Natural killer cell (primary cell): ENCODE measurements around the gene IGF2BP2. TPM values are rescaled to one million over a fixed set of nuclear protein-coding genes. Genes with fewer than 3 reads are reported as not detected.

ENCODE experiments used
- ATAC-seq, 3 donors: fragments of 150-1000 bp in 2 of 3; fragments of 200-7000 bp in 1 of 3; cut with Tn5 transposase; 1 replicate in 1 of 3; 2 replicates in 2 of 3; pipeline ENCODE4 v1.10.0; 2021; ENCODE audit warnings: mild to moderate bottlenecking in 2 of 3, moderate library complexity in 2 of 3
- DNase-seq, 2 donors: peaks; one replicate each; pipeline versions ENCODE4 v3.0.0 to v3.0.0-alpha.2; 2013 to 2021; ENCODE audit warnings: mixed read lengths in 1 of 2
- H3K27ac ChIP-seq: one replicate; pipeline ENCODE4 v1.5.1; 2013; ENCODE audit warnings: mild to moderate bottlenecking, low read length
- H3K27me3 ChIP-seq: one replicate; pipeline ENCODE4 v1.6.1; 2013; ENCODE audit warnings: low read length; ENCODE audit not compliant: control insufficient read depth, insufficient read depth
- H3K36me3 ChIP-seq: one replicate; pipeline ENCODE4 v1.6.1; 2013; ENCODE audit warnings: low read length; ENCODE audit not compliant: control insufficient read depth, insufficient read depth
- H3K4me1 ChIP-seq: one replicate; pipeline ENCODE4 v1.6.1; 2013; ENCODE audit warnings: low read length; ENCODE audit not compliant: control insufficient read depth, insufficient read depth
- H3K4me3 ChIP-seq: one replicate; pipeline ENCODE4 v1.5.1; 2013; ENCODE audit warnings: low read length
- H3K9me3 ChIP-seq: one replicate; pipeline ENCODE4 v1.6.1; 2013; ENCODE audit warnings: low read length; ENCODE audit not compliant: control insufficient read depth, insufficient read depth
- H3K27ac Mint-ChIP-seq, 2 donors: one replicate each; pipeline ENCODE4 v1.8.0; 2022; ENCODE audit warnings: mild to moderate bottlenecking in 2 of 2, mixed read lengths in 2 of 2, moderate library complexity in 1 of 2
- H3K27me3 Mint-ChIP-seq, 2 donors: one replicate each; pipeline ENCODE4 v1.8.0; 2022; ENCODE audit warnings: low read depth in 2 of 2, mixed read lengths in 2 of 2
- H3K36me3 Mint-ChIP-seq: one replicate; pipeline ENCODE4 v1.8.0; 2022; ENCODE audit warnings: mixed read lengths
- H3K4me1 Mint-ChIP-seq, 2 donors: one replicate each; pipeline ENCODE4 v1.8.0; 2022; ENCODE audit warnings: mixed read lengths in 2 of 2
- H3K4me3 Mint-ChIP-seq: one replicate; pipeline ENCODE4 v1.8.0; 2022; ENCODE audit warnings: mild to moderate bottlenecking, moderate library complexity, mixed read lengths
- H3K9me3 Mint-ChIP-seq, 2 donors: one replicate each; pipeline ENCODE4 v1.8.0; 2022; ENCODE audit warnings: mixed read lengths in 2 of 2
- CTCF ChIP-seq: fragments of 200-600 bp; IDR thresholded peaks from one replicate; pipeline ENCODE4 v1.8.0; 2022; ENCODE audit warnings: antibody characterized with exemption
- WGBS: methylation state at CpG from one replicate; pipeline ENCODE4 v1.1.7; 2013; ENCODE audit warnings: missing lambda C conversion rate; ENCODE audit not compliant: insufficient coverage; 5-methylcytosine and 5-hydroxymethylcytosine counted together
- intact Hi-C: fragments of 100-400 bp; cut with micrococcal nuclease; formaldehyde crosslinking; loops from one replicate; pipeline ENCODE4 v1.14.2; 2022
- total RNA-seq, 4 donors: library from RNA; stranded (reverse); fragments of 120-200 nt in 1 of 4; gene quantifications; one replicate each; pipeline versions ENCODE4 v1.2.3 to v1.2.4, GENCODE V29; 2013 to 2022

IGF2BP2 gene
- total RNA-seq, 3 donors from 2014 or later (not counting 1 experiment from before 2014, with no cell fraction given), result 4.2 to 16.8 (median 8.8) TPM

DNA sequence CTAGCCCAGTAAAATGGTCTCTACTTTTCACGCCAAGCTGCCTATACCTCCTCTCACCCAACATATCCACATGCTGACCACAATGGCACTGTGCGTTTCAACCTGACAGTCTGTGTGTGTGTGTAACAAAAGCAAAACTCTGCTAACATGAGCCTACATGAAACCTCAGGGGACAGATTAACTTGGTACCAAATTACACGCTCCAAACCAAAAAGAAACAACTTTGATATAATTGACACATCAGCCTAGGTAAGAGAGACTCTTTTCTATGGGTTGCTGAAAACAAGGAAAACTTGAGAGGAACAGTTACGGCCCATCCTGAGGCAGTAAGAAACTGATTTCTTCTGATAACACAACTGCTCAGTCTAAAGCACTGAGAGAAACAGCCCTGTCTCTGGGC is 31.5 kb downstream of the IGF2BP2 start:
- no peaks in the 10 kb centered on the region for H3K9me3 ChIP-seq
- H3K36me3 ChIP-seq, result no peaks in the 10 kb centered on the region
- no peak for TF ChIP-seq CTCF
- Mint-ChIP-seq H3K4me3 (no peak overlapping the region), H3K36me3 (no peaks in the 10 kb centered on the region), H3K27me3 (no peaks in the 10 kb centered on the region), H3K4me1 (peaks cover 0 to 18% of the 10 kb centered on the region in 2 donors), H3K9me3 (no peaks in the 10 kb centered on the region), H3K27ac (no peak overlapping the region)
- DNase-seq, result no peak
- no peaks in the 10 kb centered on the region for H3K4me1 ChIP-seq
- H3K27me3 ChIP-seq, result no peaks in the 10 kb centered on the region
- 49% methylated on average over 3 of the region's 4 CpGs for WGBS
- no peak overlapping the region for H3K4me3 ChIP-seq
- no peak overlapping the region for H3K27ac ChIP-seq
- intact Hi-C loops, result no loop called here
- ATAC-seq, result peak in 1 of 3 donors; percentile 21

DNA sequence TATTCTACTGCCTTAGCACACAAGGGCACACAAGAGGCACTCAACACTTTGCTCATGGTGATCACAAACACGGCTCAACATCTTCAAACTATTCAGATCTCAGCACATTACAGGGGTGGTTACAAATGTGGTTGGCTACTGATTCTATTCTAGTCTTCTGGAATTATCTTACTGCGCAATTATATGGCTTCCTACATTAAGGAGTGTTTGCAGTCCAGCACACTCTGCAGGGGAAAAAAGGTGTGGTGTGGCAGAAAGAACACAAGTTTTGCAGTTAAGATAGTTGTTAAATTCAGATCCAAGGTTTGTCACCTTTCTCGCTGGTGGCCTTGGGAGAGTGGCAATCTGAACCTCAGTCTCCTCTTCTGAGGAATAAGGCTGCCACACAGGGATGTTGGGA is 31.9 kb downstream of the IGF2BP2 start:
- no peaks in the 10 kb centered on the region for H3K4me1 ChIP-seq
- WGBS, result 85% methylated on average over 2 of the region's 3 CpGs
- Mint-ChIP-seq H3K27ac (no peak overlapping the region), H3K4me1 (peaks cover 0 to 18% of the 10 kb centered on the region in 2 donors), H3K9me3 (no peaks in the 10 kb centered on the region), H3K36me3 (no peaks in the 10 kb centered on the region), H3K4me3 (no peak overlapping the region), H3K27me3 (no peaks in the 10 kb centered on the region)
- H3K36me3 ChIP-seq, result no peaks in the 10 kb centered on the region
- no peaks in the 10 kb centered on the region for H3K27me3 ChIP-seq
- intact Hi-C loops, result no loop called here
- no peak for DNase-seq
- no peak overlapping the region for H3K4me3 ChIP-seq
- TF ChIP-seq CTCF, result no peak
- ATAC-seq, result no peak
- no peaks in the 10 kb centered on the region for H3K9me3 ChIP-seq
- H3K27ac ChIP-seq, result no peak overlapping the region

DNA sequence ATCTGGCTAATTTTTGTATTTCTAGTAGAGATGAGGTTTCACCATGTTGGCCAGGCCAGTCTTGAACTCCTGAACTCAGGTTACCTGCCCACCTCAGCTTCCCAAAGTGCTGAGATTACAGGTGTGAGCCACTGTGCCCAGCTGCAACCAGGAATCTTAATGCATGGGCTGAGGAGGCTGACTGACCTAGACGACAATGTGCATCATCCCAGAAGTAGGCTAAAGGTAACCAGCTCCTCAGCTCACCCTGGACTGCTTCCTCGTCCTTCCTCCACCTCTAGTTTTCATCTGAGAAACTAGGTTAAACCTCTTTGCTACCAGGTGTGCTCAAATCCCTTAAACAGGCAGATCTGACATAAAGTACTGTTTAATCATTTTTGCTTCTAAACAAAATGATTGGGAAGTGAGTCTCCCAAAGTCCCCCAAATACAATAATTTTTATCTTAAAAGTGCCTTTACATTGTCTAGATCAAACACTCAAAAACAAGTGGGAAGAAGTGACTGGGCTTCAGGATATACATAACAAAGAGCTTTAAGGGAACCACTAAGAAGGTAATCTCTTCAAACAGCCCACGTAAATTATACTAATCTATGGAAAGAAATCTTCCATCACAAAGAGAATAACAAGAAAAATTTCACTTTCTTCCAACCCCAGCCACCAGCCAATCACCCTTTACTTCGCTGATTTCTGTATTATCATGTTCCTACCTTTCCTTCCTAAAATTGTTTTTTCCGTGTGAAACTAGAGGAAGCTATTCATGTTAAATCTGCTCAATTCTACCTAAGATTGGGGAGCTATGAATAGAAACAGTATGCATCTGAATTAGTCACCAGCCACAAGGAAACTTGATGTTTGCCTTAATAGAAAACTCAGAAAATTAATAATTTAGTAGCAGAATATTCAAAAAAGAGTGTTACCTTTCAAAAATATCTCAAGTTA is 34.7 kb downstream of the IGF2BP2 start:
- H3K4me3 ChIP-seq, result no peak overlapping the region
- no peak for DNase-seq
- intact Hi-C loops, result no loop called here
- Mint-ChIP-seq H3K27me3 (no peaks in the 10 kb centered on the region), H3K4me3 (no peak overlapping the region), H3K9me3 (no peaks in the 10 kb centered on the region), H3K27ac (no peak overlapping the region), H3K4me1 (peaks cover 0 to 8% of the 10 kb centered on the region in 2 donors), H3K36me3 (no peaks in the 10 kb centered on the region)
- whole genome bisulfite sequencing, result 68% methylated on average over 4 of the region's 5 CpGs
- no peak overlapping the region for H3K27ac ChIP-seq
- no peaks in the 10 kb centered on the region for H3K36me3 ChIP-seq
- TF ChIP-seq CTCF, result no peak
- H3K27me3 ChIP-seq, result no peaks in the 10 kb centered on the region
- no peaks in the 10 kb centered on the region for H3K4me1 ChIP-seq
- no peaks in the 10 kb centered on the region for H3K9me3 ChIP-seq
- ATAC-seq, result no peak
